ENCODE measurements around the gene FXYD6.

DNA sequence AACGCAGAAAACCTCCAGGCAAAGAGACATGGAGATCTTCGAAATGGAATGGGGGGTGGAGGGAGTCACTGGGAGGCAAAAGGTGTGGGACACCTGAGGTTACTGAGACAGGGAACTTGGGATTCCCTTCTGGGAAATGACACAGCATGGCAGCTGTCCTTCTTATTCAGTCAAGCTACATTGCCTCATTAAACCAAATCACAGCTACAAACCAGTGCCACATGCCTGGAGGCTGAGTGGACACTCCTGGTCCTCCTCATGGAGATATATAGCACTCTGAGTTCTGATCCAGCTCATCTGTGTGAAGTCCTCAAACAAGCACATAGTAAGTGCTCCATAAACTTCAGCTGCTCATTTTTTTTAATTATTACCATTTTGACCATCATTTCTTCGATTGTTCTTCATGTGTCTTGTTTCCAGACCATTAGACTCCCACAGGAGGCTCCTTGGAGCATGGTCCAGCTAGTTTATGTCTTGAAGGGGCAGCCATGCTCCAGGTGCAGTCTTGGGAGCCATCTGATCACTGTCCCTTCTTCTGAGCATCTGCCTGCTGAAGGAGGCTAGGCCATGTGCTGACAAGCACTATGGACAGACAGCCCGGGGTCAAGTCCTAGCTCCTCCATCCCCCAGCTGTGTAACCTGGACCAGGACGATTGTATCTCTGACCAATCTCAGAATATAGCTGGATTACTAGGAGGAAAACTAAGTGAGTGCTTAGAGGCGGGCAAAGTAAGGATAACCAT is 42.2 kb downstream of the FXYD6 start:
- TF ChIP-seq, protein P1, sequence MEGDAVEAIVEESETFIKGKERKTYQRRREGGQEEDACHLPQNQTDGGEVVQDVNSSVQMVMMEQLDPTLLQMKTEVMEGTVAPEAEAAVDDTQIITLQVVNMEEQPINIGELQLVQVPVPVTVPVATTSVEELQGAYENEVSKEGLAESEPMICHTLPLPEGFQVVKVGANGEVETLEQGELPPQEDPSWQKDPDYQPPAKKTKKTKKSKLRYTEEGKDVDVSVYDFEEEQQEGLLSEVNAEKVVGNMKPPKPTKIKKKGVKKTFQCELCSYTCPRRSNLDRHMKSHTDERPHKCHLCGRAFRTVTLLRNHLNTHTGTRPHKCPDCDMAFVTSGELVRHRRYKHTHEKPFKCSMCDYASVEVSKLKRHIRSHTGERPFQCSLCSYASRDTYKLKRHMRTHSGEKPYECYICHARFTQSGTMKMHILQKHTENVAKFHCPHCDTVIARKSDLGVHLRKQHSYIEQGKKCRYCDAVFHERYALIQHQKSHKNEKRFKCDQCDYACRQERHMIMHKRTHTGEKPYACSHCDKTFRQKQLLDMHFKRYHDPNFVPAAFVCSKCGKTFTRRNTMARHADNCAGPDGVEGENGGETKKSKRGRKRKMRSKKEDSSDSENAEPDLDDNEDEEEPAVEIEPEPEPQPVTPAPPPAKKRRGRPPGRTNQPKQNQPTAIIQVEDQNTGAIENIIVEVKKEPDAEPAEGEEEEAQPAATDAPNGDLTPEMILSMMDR (IDR thresholded peaks at IDR 0.05; ENCODE audit: insufficient read depth, low read length, poor library complexity, severe bottlenecking) = no peak
- no peak for TF ChIP-seq EZH2phosphoT487 (conservative IDR thresholded peaks at IDR 0.05; ENCODE audit: low read length)

Data from SU-DHL-6 (cell line).